Fibroblast of skin of scalp (primary cell): Measurements from ENCODE around the gene HCN4.

Experiments used
- DNase-seq: peaks from one replicate; pipeline ENCODE4 v3.0.0-alpha.2; 2013

Gene HCN4

DNA sequence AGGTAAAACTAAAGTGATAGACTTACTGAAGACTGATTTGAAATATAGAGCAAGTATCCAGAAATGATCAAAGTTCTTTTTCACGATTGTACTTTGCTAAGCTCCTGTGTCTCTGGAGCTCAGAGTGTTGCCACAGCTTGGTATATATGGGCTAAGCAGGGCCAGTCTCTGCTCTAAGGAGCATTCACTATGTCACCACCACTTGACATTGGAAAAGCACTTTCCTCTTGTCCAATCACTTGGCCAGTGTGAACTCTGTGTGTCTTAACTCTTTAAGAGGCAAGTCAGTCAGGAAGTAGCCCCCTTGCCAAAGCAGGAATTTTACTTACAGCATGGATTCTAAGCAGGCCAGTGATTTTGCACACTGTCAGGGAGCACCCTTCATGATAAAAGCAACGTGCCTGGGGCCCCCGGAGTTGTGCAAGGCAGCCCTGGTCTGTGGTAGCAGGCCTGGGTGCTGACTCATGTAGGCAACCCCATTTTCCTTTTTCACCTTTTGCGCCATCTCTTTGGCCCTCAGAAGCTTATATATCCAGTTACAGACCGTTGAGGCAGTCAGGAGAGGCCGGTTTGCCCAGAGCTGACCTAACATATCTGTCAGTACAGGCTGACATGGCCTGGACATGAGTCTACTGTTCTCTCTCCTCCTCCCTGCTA, 73.0 kb downstream of the HCN4 start:
- no peak for DNase-seq

DNA sequence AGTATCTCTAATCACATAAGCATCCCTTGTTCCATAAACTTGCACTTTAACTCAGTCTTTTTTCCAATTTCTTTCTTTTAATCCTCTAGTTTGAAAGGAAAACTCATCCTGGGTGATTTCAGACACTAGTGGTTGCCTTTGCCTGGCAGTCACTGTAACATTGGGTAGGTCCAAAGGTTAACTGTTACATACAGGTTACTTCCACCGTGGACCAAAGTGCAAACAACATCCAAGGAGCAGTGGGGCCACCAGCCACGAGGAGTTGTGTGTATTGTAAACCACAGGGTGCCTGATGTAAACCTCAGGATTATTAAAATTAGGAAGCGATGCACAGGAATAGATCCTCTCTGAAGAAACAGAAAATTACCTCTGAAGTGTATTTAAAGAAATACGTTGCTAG, 75.0 kb downstream of the HCN4 start:
- DNase-seq, result no peak

DNA sequence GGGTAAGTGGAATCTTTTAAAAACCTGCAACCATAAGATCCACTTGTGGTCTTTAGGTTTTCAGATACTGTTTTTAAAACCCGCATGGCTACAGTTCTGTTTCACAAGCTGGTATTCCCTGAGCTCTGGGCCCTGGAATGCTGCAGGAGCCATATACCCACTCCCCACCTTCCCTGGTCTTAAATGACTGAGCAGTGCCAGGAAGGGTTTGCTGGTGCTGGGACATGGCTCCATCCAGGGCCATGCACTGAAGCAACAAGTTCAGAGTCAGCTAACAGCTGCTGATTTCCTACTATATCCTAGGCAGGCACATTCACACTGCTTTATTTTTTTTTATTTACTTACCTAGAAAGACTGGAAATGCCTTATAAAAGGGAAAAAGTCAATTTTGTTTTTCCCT, 77.3 kb downstream of the HCN4 start:
- no peak for DNase-seq

DNA sequence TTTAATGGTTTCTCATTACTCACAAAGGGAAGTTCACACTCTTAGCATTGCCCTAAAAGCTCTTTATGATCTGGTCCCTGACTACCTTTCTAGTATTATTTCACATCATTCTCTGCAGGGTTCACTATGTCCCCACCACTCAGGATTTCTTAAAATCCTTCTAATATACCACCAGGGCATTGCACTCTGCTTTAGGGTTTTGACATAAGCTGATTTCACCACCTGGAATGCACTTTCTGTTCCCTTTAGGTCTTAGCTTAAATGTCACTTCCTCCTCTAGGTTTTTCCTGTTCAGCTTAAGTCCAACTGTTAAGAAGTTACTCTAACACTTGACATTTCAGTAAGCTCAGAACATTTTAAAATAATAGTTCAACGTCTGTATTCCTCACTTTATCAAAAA, 81.7 kb downstream of the HCN4 start:
- no peak for DNase-seq

DNA sequence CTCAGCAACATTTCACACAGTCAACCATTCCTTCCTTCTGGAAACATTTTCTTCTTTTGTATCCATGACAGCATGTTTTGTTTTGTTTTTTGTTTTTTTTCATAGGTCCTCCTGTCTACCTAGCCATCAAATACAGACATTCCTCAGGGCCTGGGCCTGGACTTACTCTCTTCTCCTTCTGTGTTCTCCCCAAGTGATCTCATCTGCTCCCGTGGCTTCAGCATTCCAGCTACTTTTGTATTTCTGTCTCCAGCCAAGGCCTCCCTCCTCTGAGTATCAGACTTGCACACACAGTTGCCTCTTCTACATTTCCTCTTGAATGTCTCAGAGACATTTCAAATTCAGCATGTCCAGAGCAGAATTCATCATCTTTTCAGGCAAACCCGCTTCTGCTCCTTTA, 82.4 kb downstream of the HCN4 start:
- DNase-seq, result peak; percentile 21

DNA sequence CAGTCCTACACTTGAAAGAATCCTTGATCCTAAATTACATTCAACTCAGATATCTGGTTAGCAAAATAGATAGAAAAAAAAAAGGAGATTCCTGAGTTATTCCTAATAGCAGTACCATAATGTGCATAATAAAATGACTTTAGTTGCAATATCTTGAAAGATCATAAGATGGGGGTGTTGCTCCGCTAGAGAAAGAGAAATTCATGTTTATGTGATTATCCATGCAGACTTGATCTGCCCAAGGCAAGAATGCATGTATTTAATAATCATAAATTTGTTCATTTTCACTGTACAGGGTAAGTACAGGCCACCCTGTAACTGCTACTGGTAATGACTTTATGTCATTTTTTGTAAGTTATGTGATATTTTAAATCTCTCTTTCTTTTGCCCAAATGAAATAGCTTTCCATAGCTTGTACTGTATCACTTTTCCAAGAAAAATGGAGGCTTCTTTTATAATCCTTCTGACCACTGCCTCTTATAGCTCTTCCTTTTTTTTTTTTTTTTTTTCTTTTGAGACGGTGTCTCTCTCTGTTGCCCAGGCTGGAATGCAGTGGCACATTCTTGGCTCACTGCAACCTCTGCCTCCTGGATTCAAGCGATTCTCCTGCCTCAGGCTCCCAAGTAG, 84.6 kb downstream of the HCN4 start:
- peak; percentile 53 for DNase-seq

DNA sequence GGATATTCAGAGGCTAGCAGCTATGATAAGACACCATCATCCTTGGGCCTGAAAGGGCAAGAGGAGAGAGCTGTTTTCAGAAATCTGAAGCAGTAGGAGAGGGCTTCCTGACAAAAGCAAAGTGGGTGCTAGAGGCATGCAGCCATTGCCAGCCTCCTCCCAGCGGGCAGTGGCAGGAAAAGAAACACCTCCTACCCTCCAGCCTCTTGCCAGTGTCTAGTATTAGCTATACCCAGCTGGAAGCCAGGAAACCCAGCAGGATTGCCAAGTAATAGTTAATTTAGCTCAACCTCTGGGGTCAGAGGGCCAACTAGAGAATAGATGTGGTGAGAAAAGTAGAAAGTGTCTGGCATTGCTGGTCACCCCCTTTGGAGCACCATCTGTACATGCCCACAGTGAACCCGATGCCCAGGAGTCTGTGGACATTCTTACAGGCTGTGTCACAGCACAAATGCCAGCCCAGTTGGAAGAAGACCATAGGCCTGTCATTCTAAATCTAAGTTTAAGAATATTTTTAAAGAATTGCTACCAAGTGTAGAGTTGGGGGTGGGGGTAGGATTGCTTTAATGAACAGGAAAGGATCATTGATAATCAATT, 85.3 kb downstream of the HCN4 start:
- no peak for DNase-seq

DNA sequence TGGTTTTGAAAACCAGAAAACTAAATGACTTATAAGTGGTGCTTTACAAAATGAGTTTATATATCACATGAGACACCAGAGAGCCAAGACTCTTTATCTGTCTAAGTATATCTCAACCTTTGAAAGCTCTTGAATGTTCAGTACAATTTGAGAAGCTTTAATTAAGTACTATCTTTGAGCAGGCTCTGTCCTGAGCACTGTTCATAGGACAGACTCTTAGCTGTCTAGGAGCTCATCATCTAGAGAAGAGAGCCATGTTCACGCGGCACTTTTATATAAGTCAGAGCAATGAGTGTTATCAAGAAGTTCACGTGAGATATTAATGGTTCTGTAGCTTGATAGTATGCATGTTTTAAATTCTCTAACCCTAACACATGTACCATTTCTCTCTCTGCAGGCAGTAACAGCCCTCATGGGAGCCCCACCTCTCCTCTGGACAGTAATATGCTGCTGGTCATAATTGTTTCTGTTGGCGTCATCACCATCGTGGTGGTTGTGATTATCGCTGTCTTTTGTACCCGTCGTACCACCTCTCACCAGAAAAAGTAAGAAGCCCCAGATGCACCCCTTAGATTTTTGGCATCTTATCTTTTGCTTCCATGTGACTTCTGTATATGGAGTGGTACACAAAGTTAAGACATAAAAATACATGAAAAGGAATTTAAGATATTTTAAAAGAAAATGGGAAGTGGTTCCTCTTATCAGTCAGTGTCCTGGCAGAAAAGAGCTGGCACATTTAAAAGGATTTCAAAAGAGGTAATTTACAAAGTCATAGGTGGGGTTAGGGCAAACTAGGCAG, 86.0 kb downstream of the HCN4 start:
- DNase-seq, result no peak

DNA sequence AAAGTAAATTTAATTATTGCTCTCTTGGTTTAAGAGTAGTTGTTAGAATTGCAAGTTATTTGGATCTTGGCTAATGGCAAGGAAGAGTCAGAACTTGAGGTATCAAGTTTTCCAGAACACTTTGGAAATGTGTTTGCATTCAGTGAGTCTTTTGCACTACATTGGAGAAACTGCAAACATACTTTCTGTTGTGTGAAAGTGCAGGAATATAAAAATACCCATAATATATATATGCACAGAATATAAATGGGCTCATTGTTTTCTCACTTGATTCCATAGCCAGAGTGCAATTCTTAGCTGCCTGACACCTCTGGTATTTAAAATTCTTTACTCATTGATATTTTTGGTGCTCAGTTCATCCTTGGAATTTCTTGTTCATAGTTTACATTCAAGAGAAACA, 92.9 kb downstream of the HCN4 start:
- DNase-seq, result no peak

DNA sequence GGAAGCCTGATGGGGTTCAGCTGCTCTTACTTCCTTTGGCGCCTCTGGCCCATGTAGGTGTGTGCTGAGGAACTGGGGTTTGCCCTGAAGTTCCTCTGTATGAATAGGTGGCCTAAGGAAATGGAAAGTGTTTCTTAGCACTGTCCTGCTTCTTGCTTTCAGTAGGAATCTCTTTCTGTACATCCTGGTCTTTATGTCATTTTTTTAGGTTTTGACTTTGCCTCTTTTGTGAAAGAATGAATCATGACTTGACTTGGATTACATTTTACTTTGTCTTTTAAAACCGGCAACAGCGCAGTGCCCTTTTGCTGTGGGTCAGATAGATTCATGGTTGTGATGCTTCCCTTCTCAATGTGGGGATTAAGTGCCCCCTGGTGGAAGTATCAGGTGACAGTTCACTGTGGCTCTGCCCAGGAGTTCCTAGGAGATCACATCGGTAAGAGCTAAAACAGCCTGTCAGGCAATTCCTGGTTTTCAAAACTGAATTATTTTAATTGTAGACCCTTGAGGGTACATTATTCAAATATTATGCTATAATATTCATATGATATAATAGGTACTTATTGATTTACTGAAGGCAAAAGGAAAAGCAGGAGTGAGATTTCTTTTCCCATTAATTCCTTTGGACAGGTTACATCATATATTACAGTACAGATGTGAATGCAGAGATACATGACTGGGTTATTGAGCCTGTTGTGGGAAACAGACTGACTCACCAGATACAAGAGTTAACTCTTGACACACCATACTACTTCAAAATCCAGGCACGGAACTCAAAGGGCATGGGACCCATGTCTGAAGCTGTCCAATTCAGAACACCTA, 95.4 kb downstream of the HCN4 start:
- DNase-seq, result peak; percentile 66

DNA sequence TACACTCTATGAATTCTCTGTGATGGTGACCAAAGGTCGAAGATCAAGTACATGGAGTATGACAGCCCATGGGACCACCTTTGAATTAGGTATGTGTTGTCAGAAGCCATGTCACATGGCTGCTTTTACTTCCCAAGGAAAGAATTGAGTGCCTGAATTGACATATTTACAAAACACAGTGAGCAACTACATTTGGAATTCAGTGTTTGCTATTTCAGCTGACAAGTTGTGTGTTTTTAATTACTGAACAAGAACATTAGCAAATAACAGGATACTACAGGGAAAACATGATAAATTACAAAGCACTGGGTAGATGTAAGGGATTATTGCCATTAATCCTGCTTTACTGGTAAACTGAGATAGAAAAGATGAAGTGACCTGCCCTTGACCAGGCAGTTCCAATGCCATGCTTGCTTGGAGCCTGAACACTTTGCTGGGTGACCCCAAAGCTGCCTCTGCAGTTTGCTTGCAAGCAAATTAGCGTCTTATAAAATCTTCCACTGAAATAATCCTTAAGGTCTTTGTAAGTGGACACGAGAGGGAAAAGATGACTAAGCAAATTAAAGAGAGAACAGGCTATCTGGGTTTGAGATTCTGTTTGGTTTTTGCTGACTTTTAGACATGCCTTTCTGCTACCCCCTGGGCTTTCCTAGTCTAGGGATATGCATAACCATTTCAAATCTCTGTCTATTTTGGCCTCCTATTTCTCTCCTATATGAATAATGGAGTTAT, 98.2 kb downstream of the HCN4 start:
- no peak for DNase-seq
